ENCODE results near the gene PAPLN.

Gene PAPLN

DNA sequence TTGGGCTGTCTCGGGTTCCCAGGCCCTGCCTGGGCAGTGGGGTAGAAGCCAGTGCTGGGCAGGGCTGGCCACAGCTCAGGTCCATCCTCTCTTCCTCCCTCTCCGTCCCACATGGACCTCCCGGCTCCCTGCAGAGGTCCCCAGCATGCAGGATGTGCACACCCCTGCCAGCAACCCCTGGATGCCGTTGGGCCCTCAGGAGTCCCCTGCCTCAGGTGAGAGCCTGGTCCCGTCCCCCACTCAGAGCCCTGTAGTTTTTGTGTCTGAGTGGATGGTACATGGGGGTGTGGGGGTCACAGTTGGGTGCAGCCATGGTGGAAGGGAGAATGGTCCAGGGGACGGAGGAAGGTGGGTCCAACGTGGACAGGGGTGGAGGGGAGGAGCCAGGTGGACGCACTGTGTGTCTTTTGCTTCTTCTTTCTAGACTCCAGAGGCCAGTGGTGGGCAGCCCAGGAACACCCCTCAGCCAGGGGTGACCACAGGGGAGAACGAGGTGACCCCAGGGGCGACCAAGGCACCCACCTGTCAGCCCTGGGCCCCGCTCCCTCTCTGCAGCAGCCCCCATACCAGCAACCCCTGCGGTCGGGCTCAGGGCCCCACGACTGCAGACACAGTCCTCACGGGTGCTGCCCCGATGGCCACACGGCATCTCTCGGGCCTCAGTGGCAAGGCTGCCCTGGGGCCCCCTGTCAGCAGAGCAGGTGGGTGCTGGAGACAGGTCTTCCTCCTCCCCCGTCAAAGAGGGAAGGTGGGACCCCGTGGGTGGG lies 21.7 kb downstream of the PAPLN start:
- TF ChIP-seq, protein P1, sequence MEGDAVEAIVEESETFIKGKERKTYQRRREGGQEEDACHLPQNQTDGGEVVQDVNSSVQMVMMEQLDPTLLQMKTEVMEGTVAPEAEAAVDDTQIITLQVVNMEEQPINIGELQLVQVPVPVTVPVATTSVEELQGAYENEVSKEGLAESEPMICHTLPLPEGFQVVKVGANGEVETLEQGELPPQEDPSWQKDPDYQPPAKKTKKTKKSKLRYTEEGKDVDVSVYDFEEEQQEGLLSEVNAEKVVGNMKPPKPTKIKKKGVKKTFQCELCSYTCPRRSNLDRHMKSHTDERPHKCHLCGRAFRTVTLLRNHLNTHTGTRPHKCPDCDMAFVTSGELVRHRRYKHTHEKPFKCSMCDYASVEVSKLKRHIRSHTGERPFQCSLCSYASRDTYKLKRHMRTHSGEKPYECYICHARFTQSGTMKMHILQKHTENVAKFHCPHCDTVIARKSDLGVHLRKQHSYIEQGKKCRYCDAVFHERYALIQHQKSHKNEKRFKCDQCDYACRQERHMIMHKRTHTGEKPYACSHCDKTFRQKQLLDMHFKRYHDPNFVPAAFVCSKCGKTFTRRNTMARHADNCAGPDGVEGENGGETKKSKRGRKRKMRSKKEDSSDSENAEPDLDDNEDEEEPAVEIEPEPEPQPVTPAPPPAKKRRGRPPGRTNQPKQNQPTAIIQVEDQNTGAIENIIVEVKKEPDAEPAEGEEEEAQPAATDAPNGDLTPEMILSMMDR (IDR thresholded peaks at IDR 0.05; ENCODE audit: low read depth, low read length, missing control alignments): no peak
- DNase-seq (ENCODE audit: extremely low read depth, low read depth): no peak
- H3K4me3 ChIP-seq (replicated peaks; ENCODE audit: low read depth, low read length): no peak overlapping the region

DNA sequence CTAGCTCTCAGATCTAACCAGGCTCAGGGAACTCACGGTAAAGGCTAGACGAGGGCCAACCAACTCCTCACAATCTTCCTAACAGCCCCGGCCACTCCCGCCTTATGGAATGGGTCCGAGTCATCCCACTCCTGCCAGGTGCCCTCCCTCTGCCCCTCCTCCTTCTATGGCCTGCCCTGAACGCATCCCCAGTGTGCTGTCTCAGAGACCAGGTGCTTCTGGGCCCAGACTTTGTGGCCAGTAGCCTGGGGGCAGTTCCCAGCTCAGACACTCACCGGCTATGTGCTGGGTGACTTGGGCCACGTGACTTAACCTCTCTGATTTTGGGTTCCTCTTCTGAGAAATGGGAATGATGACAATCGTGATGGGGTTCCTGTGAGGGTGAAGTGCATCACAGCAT lies 22.5 kb downstream of the PAPLN start:
- no peak for DNase-seq (ENCODE audit: extremely low read depth, low read depth)
- no peak overlapping the region for H3K4me3 ChIP-seq (replicated peaks; ENCODE audit: low read depth, low read length)
- TF ChIP-seq, protein P1 (IDR thresholded peaks at IDR 0.05; ENCODE audit: low read depth, low read length, missing control alignments): no peak

DNA sequence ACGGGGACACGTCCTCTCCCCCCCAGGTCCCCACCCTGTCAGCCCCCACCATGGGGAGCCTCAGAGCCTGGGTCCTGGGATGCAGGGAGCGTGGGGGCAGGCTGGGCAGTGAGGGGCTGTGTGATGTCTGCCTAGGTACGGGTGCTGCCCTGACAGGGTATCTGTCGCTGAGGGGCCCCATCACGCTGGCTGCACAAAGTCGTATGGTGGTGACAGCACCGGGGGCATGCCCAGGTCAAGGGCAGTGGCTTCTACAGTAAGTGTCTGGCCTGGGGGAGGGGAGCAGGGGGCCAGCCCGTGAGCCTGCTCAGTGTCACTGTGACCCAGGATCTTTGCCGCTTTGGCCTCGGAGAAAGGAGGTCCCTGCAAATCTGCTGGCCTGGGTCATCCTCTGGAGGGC lies 23.3 kb downstream of the PAPLN start:
- no peak overlapping the region for H3K4me3 ChIP-seq (replicated peaks; ENCODE audit: low read depth, low read length)
- no peak for DNase-seq (ENCODE audit: extremely low read depth, low read depth)
- TF ChIP-seq, protein P1 (IDR thresholded peaks at IDR 0.05; ENCODE audit: low read depth, low read length, missing control alignments): no peak

DNA sequence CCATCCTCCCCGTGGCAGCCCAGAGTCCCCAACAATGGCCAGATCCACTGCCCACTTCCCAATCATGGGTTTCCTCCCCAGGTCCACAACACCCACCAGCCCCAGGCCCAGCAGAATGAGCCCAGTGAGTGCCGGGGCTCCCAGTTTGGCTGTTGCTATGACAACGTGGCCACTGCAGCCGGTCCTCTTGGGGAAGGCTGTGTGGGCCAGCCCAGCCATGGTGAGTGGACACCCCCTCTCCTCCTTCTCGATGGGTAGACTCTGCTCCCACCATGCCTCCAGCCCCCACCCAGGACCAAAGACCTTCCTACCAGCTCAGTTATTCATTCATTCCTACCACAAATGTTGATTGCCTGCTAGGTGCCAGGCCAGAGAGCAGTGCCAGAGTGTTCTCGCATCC lies 23.8 kb downstream of the PAPLN start:
- TF ChIP-seq, protein P1 (IDR thresholded peaks at IDR 0.05; ENCODE audit: low read depth, low read length, missing control alignments): no peak
- no peak for DNase-seq (ENCODE audit: extremely low read depth, low read depth)

DNA sequence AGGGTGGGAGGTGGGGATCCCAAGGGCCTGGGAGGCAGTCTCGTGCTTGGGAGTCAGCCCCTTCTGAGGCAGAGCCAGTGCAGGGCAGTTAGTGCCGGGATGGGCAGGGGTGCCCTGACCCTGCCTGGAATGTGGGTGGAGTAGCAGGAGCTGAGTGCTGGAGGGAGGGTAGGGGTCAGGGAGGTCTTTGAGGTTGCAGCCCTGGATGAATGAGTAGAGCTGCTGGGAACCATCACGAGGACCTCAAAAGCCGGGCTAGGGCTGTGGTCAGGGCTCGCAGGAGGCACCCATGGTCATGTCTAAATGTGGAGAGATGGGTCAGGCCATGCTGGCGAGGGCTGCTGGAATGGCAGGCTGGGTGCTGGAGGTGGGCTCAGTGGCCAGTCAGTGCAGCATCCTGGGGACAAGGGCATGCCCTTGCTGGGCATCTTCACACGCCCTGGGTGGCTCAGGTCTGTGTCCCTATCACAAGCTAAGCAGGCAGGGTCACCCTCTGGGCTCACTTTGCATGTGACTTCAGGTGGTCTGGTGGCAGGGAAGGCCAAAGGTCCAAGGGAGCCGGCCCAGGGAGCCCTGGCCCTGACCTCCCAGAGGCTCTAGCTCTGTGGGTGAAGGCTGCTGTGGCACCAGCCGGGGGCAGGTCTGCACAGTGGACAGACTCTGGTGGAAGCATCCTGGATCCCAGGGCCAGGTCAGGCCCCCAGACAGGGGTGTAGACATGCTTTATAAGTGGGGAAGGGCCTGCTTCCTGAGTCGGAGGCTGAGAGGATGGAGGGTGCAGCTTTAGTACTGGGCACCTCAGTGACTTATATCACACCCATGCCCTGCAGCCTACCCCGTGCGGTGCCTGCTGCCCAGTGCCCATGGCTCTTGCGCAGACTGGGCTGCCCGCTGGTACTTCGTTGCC lies 24.5 kb downstream of the PAPLN start:
- no peak for DNase-seq (ENCODE audit: extremely low read depth, low read depth)
- no peak overlapping the region for H3K4me3 ChIP-seq (replicated peaks; ENCODE audit: low read depth, low read length)
- TF ChIP-seq, protein P1 (IDR thresholded peaks at IDR 0.05; ENCODE audit: low read depth, low read length, missing control alignments): no peak

More for the DNA sequence above, 23.8 kb downstream of the PAPLN start:
- no peak overlapping the region for H3K4me3 ChIP-seq (replicated peaks; ENCODE audit: low read depth, low read length)

DNA sequence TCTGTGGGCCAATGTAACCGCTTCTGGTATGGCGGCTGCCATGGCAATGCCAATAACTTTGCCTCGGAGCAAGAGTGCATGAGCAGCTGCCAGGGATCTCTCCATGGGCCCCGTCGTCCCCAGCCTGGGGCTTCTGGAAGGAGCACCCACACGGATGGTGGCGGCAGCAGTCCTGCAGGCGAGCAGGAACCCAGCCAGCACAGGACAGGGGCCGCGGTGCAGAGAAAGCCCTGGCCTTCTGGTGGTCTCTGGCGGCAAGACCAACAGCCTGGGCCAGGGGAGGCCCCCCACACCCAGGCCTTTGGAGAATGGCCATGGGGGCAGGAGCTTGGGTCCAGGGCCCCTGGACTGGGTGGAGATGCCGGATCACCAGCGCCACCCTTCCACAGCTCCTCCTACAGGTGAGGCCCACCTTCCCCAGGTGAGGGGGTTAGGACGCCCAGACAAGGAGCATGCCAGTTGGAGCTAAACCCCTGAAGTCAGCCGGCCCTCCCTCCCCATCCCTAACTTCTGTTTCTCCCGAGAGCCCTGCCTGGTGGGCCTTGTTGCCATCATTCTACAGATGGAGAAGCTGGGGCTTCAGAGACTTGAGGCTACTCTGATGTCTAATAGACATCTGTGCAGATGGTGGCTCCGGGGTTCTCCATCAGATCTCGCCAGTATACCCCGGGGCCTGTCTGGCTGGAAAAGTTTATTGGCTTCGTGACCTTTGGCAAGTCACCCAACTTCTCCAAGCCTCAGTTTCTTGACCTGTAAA lies 25.3 kb downstream of the PAPLN start:
- DNase-seq (ENCODE audit: extremely low read depth, low read depth): no peak
- TF ChIP-seq, protein P1 (IDR thresholded peaks at IDR 0.05; ENCODE audit: low read depth, low read length, missing control alignments): no peak
- H3K4me3 ChIP-seq (replicated peaks; ENCODE audit: low read depth, low read length): no peak overlapping the region
